BLaER1 treated with 17β-estradiol and CSF1 and Interleukin-3, amounts not matched to agents 10 nM and 100 nM (cell line): ENCODE measurements around the gene RARS2.

Experiments used
- H3K27ac ChIP-seq, 11 experiments: shearing (Covaris generic); formaldehyde crosslinking; 2 replicates each; pipeline ENCODE4 v1.8.1; 2022
- H3K27me3 ChIP-seq, 11 experiments: shearing (Covaris generic); formaldehyde crosslinking; 2 replicates each; pipeline ENCODE4 v1.8.1; 2022
- H3K36me3 ChIP-seq, 11 experiments: shearing (Covaris generic); formaldehyde crosslinking; 2 replicates each; pipeline ENCODE4 v1.8.1; 2022
- H3K4me1 ChIP-seq, 10 experiments: shearing (Covaris generic); formaldehyde crosslinking; 2 replicates each; pipeline ENCODE4 v1.8.1; 2022
- H3K4me2 ChIP-seq, 11 experiments: shearing (Covaris generic); formaldehyde crosslinking; 2 replicates each; pipeline ENCODE4 v1.8.1; 2022
- H3K4me3 ChIP-seq, 10 experiments: shearing (Covaris generic); formaldehyde crosslinking; 2 replicates each; pipeline ENCODE4 v1.8.1; 2022
- H3K9ac ChIP-seq, 11 experiments: shearing (Covaris generic); formaldehyde crosslinking; 2 replicates each; pipeline ENCODE4 v1.8.1; 2022
- H3K9me3 ChIP-seq, 11 experiments: shearing (Covaris generic); formaldehyde crosslinking; replicated peaks in 1 of 11; 2 replicates each; pipeline ENCODE4 v1.8.1; 2022
- H4K20me1 ChIP-seq, 11 experiments: shearing (Covaris generic); formaldehyde crosslinking; 2 replicates each; pipeline ENCODE4 v1.8.1; 2022
- Cebpa-rat ChIP-seq, 11 experiments: shearing (Covaris generic); IDR thresholded peaks; 2 replicates each; pipeline ENCODE4 v1.8.1; 2022

The RARS2 gene

GRCh38 chr6:87539554-87539953, 50.2 kb downstream of the RARS2 start:
- Histone ChIP-seq H3K4me3 (no peak overlapping the region), H3K4me2 (no peak overlapping the region), H3K36me3 (peaks cover 11 to 47% (median 25%) of the 10 kb centered on the region in 11 experiments; a peak in 18 of 22 replicates), H4K20me1 (no peaks in the 10 kb centered on the region), H3K9me3 (peaks cover 9 to 19% (median 14%) of the 10 kb centered on the region in 11 experiments; a peak in 18 of 22 replicates), H3K4me1 (peaks cover 0 to 8% (median 0%) of the 10 kb centered on the region in 10 experiments; a peak in 1 of 20 replicates), H3K27ac (no peak overlapping the region), H3K27me3 (no peaks in the 10 kb centered on the region), H3K9ac (no peak overlapping the region)
- TF ChIP-seq Cebpa-rat (IDR thresholded peaks at IDR 0.05), result no peak

- H3K27ac ChIP-seq, result no peak overlapping the region
- no peak for TF ChIP-seq Cebpa-rat (IDR thresholded peaks at IDR 0.05)
- H3K4me2 ChIP-seq, result no peak overlapping the region
- H3K9ac ChIP-seq, result no peak overlapping the region
- H3K9me3 ChIP-seq, result peaks cover 9 to 19% (median 14%) of the 10 kb centered on the region in 11 experiments; a peak in 18 of 22 replicates
- H3K4me3 ChIP-seq, result no peak overlapping the region
- no peaks in the 10 kb centered on the region for H3K27me3 ChIP-seq
- H4K20me1 ChIP-seq, result no peaks in the 10 kb centered on the region
- peaks cover 11 to 38% (median 25%) of the 10 kb centered on the region in 11 experiments; a peak in 18 of 22 replicates for H3K36me3 ChIP-seq
- peaks cover 0 to 8% (median 0%) of the 10 kb centered on the region in 10 experiments; a peak in 1 of 20 replicates for H3K4me1 ChIP-seq
Observed at GRCh38 chr6:87538510-87539260, 51.1 kb downstream of the RARS2 start.

GRCh38 chr6:87534377-87535047, 55.3 kb downstream of the RARS2 start:
- H3K4me3 ChIP-seq, result no peak overlapping the region
- no peak overlapping the region for H3K27ac ChIP-seq
- no peak for TF ChIP-seq Cebpa-rat (IDR thresholded peaks at IDR 0.05)

GRCh38 chr6:87529221-87529620, 60.6 kb downstream of the RARS2 start:
- Histone ChIP-seq H3K27me3 (no peaks in the 10 kb centered on the region), H4K20me1 (no peaks in the 10 kb centered on the region), H3K9me3 (no peaks in the 10 kb centered on the region), H3K9ac (no peak overlapping the region), H3K36me3 (peaks cover 0 to 27% (median 0%) of the 10 kb centered on the region in 11 experiments; a peak in 6 of 22 replicates), H3K4me2 (no peak overlapping the region), H3K4me1 (no peaks in the 10 kb centered on the region), H3K4me3 (no peak overlapping the region), H3K27ac (no peak overlapping the region)
- no peak for TF ChIP-seq Cebpa-rat (IDR thresholded peaks at IDR 0.05)

More at GRCh38 chr6:87534377-87535047, 55.3 kb downstream of the RARS2 start:
- H3K27me3 ChIP-seq, result no peaks in the 10 kb centered on the region
- H3K9me3 ChIP-seq, result peaks cover 0 to 5% (median 4%) of the 10 kb centered on the region in 11 experiments; a peak in 10 of 22 replicates
- H4K20me1 ChIP-seq, result no peaks in the 10 kb centered on the region
- H3K4me2 ChIP-seq, result no peak overlapping the region
- H3K4me1 ChIP-seq, result peaks cover 0 to 8% (median 0%) of the 10 kb centered on the region in 10 experiments; a peak in 1 of 20 replicates
- H3K36me3 ChIP-seq, result peaks cover 5 to 23% (median 9%) of the 10 kb centered on the region in 11 experiments; a peak in 15 of 22 replicates
- no peak overlapping the region for H3K9ac ChIP-seq

- no peaks in the 10 kb centered on the region for H4K20me1 ChIP-seq
- H3K9me3 ChIP-seq, result no peaks in the 10 kb centered on the region
- no peak overlapping the region for H3K27ac ChIP-seq
- H3K4me3 ChIP-seq, result no peak overlapping the region
- H3K4me1 ChIP-seq, result no peaks in the 10 kb centered on the region
- peaks cover 7 to 44% (median 12%) of the 10 kb centered on the region in 11 experiments; a peak in 18 of 22 replicates for H3K36me3 ChIP-seq
- H3K4me2 ChIP-seq, result no peak overlapping the region
- H3K27me3 ChIP-seq, result no peaks in the 10 kb centered on the region
- no peak for TF ChIP-seq Cebpa-rat (IDR thresholded peaks at IDR 0.05)
- no peak overlapping the region for H3K9ac ChIP-seq
Observed at GRCh38 chr6:87522686-87523085, 67.1 kb downstream of the RARS2 start.

GRCh38 chr6:87518453-87518852, 71.3 kb downstream of the RARS2 start:
- Histone ChIP-seq H3K4me1 (0 out of 20 replicates have a peak, but pooled peaks cover 0 to 3% (median 0%) of the 10 kb centered on the region in 10 experiments), H3K4me2 (no peak overlapping the region), H3K27ac (no peak overlapping the region), H4K20me1 (no peaks in the 10 kb centered on the region), H3K9ac (no peak overlapping the region), H3K9me3 (no peaks in the 10 kb centered on the region), H3K4me3 (no peak overlapping the region), H3K27me3 (no peaks in the 10 kb centered on the region), H3K36me3 (peaks cover 12 to 58% (median 27%) of the 10 kb centered on the region in 11 experiments; a peak in 18 of 22 replicates)
- TF ChIP-seq Cebpa-rat (IDR thresholded peaks at IDR 0.05), result no peak

GRCh38 chr6:87514831-87515230, 75.0 kb downstream of the RARS2 start:
- no peak for TF ChIP-seq Cebpa-rat (IDR thresholded peaks at IDR 0.05)
- no peaks in the 10 kb centered on the region for H3K27me3 ChIP-seq
- no peak overlapping the region for H3K9ac ChIP-seq
- H4K20me1 ChIP-seq, result no peaks in the 10 kb centered on the region
- no peak overlapping the region for H3K4me3 ChIP-seq
- H3K27ac ChIP-seq, result no peak overlapping the region
- H3K36me3 ChIP-seq, result peaks cover 12 to 78% (median 33%) of the 10 kb centered on the region in 11 experiments; a peak in 20 of 22 replicates
- H3K4me1 ChIP-seq, result 0 out of 20 replicates have a peak, but pooled peaks cover 0 to 3% (median 0%) of the 10 kb centered on the region in 10 experiments
- H3K9me3 ChIP-seq, result no peaks in the 10 kb centered on the region
- no peak overlapping the region for H3K4me2 ChIP-seq

- H3K9me3 ChIP-seq, result no peaks in the 10 kb centered on the region
- no peak overlapping the region for H3K4me3 ChIP-seq
- H3K27me3 ChIP-seq, result no peaks in the 10 kb centered on the region
- no peak for TF ChIP-seq Cebpa-rat (IDR thresholded peaks at IDR 0.05)
- no peak overlapping the region for H3K27ac ChIP-seq
- H4K20me1 ChIP-seq, result no peaks in the 10 kb centered on the region
- no peak overlapping the region for H3K9ac ChIP-seq
- no peak overlapping the region for H3K4me2 ChIP-seq
- H3K36me3 ChIP-seq, result peaks cover 24 to 64% (median 36%) of the 10 kb centered on the region in 11 experiments; a peak in 17 of 22 replicates
- H3K4me1 ChIP-seq, result no peaks in the 10 kb centered on the region
Observed at GRCh38 chr6:87504441-87504840, 85.3 kb downstream of the RARS2 start.
